Stomach (tissue), 9 donors: ENCODE measurements around the gene WDR4. TPM values are rescaled to one million over a fixed set of nuclear protein-coding genes. Genes with fewer than 3 reads are reported as not detected.
A peak's percentile ranks its signal among the peaks of the same experiment; 100 is the strongest.
"Not testable (repeated sequence)": the region's sequence is repeated elsewhere in the genome, so short reads cannot be mapped to it uniquely, and the experiment has no call there.

ENCODE experiments used
- DNase-seq, 2 donors: peaks; one replicate each; pipeline versions ENCODE4 v3.0.0 to v3.0.0-alpha.2; 2013 to 2019
- H3K27ac ChIP-seq, 5 donors: fragments of 200-600 bp in 4 of 5; sonication (generic) in 4 of 5; one replicate each; pipeline ENCODE4 v1.5.1; 2013 to 2019; ENCODE audit warnings: mild to moderate bottlenecking in 1 of 5, moderate library complexity in 1 of 5
- H3K27me3 ChIP-seq, 3 donors: fragments of 200-600 bp; sonication (generic); one replicate each; pipeline ENCODE4 v1.5.1; 2017 to 2019; ENCODE audit warnings: mixed run types in 1 of 3
- H3K36me3 ChIP-seq, 4 donors: fragments of 200-600 bp; sonication (generic); 1 replicate in 3 of 4; 2 replicates in 1 of 4; pipeline ENCODE4 v1.5.1; 2016 to 2019
- H3K4me1 ChIP-seq, 4 donors: fragments of 200-600 bp; sonication (generic); one replicate each; pipeline ENCODE4 v1.5.1; 2016 to 2019
- H3K4me3 ChIP-seq, 4 donors: fragments of 200-600 bp; sonication (generic) in 3 of 4; one replicate each; pipeline ENCODE4 v1.5.1; 2016 to 2019; ENCODE audit warnings: mild to moderate bottlenecking in 1 of 4
- H3K9me3 ChIP-seq, 4 donors: fragments of 200-600 bp; sonication (generic); one replicate each; pipeline ENCODE4 v1.5.1; 2016 to 2019
- CTCF ChIP-seq, 7 experiments: fragments of 450-650 bp in 4 of 7; fragments of 200-600 bp in 3 of 7; sonication (generic) in 3 of 7; IDR thresholded peaks; one replicate each; pipeline ENCODE4 v1.5.1; 2016 to 2019; ENCODE audit warnings: antibody characterized with exemption in 7 of 7, control low read depth in 2 of 7, mild to moderate bottlenecking in 1 of 7
- EP300 ChIP-seq: sonication (generic); formaldehyde crosslinking; IDR thresholded peaks from one replicate; pipeline ENCODE4 v1.6.1; 2017; ENCODE audit warnings: antibody characterized with exemption
- POLR2A ChIP-seq, 4 donors: fragments of 450-650 bp; IDR thresholded peaks; one replicate each; pipeline ENCODE4 v1.6.1; 2016; ENCODE audit warnings: antibody characterized with exemption in 4 of 4, control low read depth in 2 of 4, mild to moderate bottlenecking in 1 of 4, moderate library complexity in 1 of 4
- POLR2AphosphoS5 ChIP-seq, 3 donors: sonication (generic); formaldehyde crosslinking; IDR thresholded peaks; one replicate each; pipeline ENCODE4 v1.6.1; 2016; ENCODE audit warnings: antibody characterized with exemption in 3 of 3
- WGBS, 5 donors: extraction: QIAGEN DNeasy Blood & Tissue Kit in 3 of 5; methylation state at CpG; one replicate each; pipeline versions ENCODE4 v1.1.5 to v1.1.7; 2013 to 2018; 5-methylcytosine and 5-hydroxymethylcytosine counted together
- intact Hi-C: fragments of 100-400 bp; cut with DNase I; formaldehyde crosslinking; loops from one replicate; pipeline ENCODE4 v1.15.1; 2023; ENCODE audit warnings: low total_unique reads
- polyA plus RNA-seq, 3 donors: library from polyadenylated mRNA; stranded (reverse); fragments of 200-250 nt; gene quantifications; one replicate each; pipeline ENCODE4 v1.2.3, GENCODE V29; 2013
- total RNA-seq, 5 donors: library from RNA; depleted of rRNA; stranded (reverse); fragments of >200 nt; gene quantifications; one replicate each; pipeline versions ENCODE4 v1.1.0 to v1.2.3, GENCODE V29; 2014 to 2016
- donor health status: healthy with polysubstance abuse.
- donor health status: Bipolar disorder and iron deficiency.
- donor health status: healthy.

Gene WDR4
- total and polyA plus RNA-seq, 8 donors, result 7.5 to 285 (median 9.5) TPM

GRCh38 chr21:42833859-42834725 is 45.2 kb downstream of the WDR4 start:
- Histone ChIP-seq H3K4me1 (peaks cover 0 to 8% (median 7%) of the 10 kb centered on the region in 4 donors), H3K36me3 (peaks cover under 1 to 5% (median 3%) of the 10 kb centered on the region in 4 donors), H3K9me3 (no peaks in the 10 kb centered on the region), H3K27ac (no peak overlapping the region), H3K4me3 (no peak overlapping the region), H3K27me3 (peaks cover 0 to 41% (median 24%) of the 10 kb centered on the region in 3 donors)
- peak in 1 of 2 donors; percentile 17 for DNase-seq
- 74 to 84% (median 81%) methylated on average over 21 to 23 of the region's 23 CpGs for WGBS, 5 donors
- no peak for TF ChIP-seq EP300
- TF ChIP-seq CTCF (IDR thresholded peaks at IDR 0.05), result peak in 1 of 7 experiments; percentile 3
- intact Hi-C loops, result no loop called here

GRCh38 chr21:42833439-42833815 is 45.9 kb downstream of the WDR4 start:
- TF ChIP-seq EP300 (no peak), CTCF (IDR thresholded peaks at IDR 0.05) (peak in 3 of 7 experiments; percentile 9 to 33 (median 20)), POLR2AphosphoS5 (IDR thresholded peaks at IDR 0.05) (peak in 1 of 3 donors; percentile 56)
- H3K27me3 ChIP-seq, result peaks cover 0 to 47% (median 28%) of the 10 kb centered on the region in 3 donors
- no peaks in the 10 kb centered on the region for H3K9me3 ChIP-seq
- DNase-seq, result peak; percentile 54 to 70
- WGBS, 5 donors, result 28 to 50% (median 43%) methylated on average over 11 of the region's 11 CpGs
- intact Hi-C loops, result no loop called here
- no peaks in the 10 kb centered on the region for H3K36me3 ChIP-seq
- peaks cover 0 to 8% (median 7%) of the 10 kb centered on the region in 4 donors for H3K4me1 ChIP-seq
- H3K27ac ChIP-seq, result no peak overlapping the region
- H3K4me3 ChIP-seq, result no peak overlapping the region

GRCh38 chr21:42832321-42832630 is 47.1 kb downstream of the WDR4 start:
- DNase-seq, result peak in 1 of 2 donors; percentile 18
- H3K27me3 ChIP-seq, result peaks cover 2 to 58% (median 28%) of the 10 kb centered on the region in 3 donors
- WGBS, 5 donors, result 90 to 97% (median 94%) methylated on average over 4 of the region's 4 CpGs
- H3K4me1 ChIP-seq, H3K27ac ChIP-seq, H3K4me3 ChIP-seq, intact Hi-C loops, H3K9me3 ChIP-seq, H3K36me3 ChIP-seq: not testable (repeated sequence)

- TF ChIP-seq EP300, result no peak
- TF ChIP-seq CTCF (IDR thresholded peaks at IDR 0.05), result no peak
- TF ChIP-seq POLR2AphosphoS5 (IDR thresholded peaks at IDR 0.05), result no peak
- TF ChIP-seq POLR2A (IDR thresholded peaks at IDR 0.05), result no peak
- peaks cover 2 to 73% (median 28%) of the 10 kb centered on the region in 3 donors for H3K27me3 ChIP-seq
- no peaks in the 10 kb centered on the region for H3K36me3 ChIP-seq
- peak; percentile 25 to 36 for DNase-seq
- H3K4me3 ChIP-seq, result no peak overlapping the region
- peaks cover 0 to 8% (median 7%) of the 10 kb centered on the region in 4 donors for H3K4me1 ChIP-seq
- WGBS, 5 donors, result 54 to 66% (median 60%) methylated on average over 25 of the region's 25 CpGs
- H3K9me3 ChIP-seq, result no peaks in the 10 kb centered on the region
- intact Hi-C loops, result no loop called here
- H3K27ac ChIP-seq, result no peak overlapping the region
Observed at GRCh38 chr21:42830456-42831455, 48.6 kb downstream of the WDR4 start.
